Measurements from ENCODE around the gene TOX4.
A peak's percentile ranks its signal among the peaks of the same experiment; 100 is the strongest.

Gene TOX4

DNA sequence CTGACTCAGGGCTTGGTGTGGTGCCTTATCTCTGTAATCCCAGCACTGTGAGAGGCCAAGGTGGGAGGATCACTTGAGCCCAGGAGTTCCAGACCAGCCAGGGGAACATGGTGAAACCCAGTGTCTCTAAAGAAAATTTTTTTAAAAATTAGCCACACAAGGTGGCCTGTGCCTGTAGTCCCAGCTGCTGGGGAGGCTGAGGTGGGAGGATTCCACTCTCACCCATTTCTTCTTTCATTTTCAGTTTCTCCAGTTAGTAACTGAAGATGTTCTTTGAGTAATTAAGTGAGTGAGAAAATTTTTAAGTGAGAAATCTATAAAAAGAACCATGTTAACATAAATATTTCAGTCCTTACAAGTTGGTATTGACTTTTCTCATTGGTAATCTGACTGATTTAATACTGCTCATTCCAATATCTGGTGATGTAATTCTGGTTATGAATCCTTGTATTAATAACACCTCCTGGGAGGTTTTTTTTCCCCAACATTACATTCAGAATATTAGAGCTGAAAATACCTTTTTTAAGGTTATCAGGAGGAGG is 28.1 kb downstream of the TOX4 start:
- DNase-seq = peak; percentile 16

DNA sequence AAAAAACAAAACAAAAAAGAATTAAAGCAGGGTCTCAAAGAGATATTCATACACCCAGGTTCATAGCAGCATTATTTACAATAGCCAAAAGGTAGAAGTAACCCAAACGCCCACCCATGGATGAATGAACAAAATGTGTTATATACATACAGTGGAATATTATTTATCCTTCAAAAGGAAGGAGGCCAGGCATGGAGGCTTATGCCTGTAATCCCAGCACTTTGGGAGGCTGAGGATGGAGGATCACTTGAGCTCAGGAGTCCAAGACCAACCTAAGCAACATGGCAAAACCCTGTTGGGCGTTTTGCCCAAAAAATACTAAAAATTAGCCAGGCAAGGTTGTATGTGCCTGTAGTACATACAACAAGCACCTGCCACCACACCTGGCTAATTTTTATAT is 29.6 kb downstream of the TOX4 start:
- no peak for DNase-seq

GRCh38 chr14:21509432-21510143 is 32.6 kb downstream of the TOX4 start:
- no peak for DNase-seq

GRCh38 chr14:21510735-21511657 is 34.0 kb downstream of the TOX4 start, which contains the start of gene METTL3:
METTL3 (minus strand) TSS chr14:21511340; CDS start chr14:21511223, 117 bp downstream.
- DNase-seq = peak; percentile 90

- no peak for DNase-seq
Measured at GRCh38 chr14:21514341-21514740, 37.3 kb downstream of the TOX4 start.

GRCh38 chr14:21518725-21519124 is 41.7 kb downstream of the TOX4 start:
- DNase-seq = no peak

- no peak for DNase-seq
Measured at GRCh38 chr14:21520767-21521166, 43.8 kb downstream of the TOX4 start.

- DNase-seq = no peak
Measured at GRCh38 chr14:21521501-21521900, 44.5 kb downstream of the TOX4 start.

- no peak for DNase-seq
Measured at GRCh38 chr14:21523203-21523602, 46.2 kb downstream of the TOX4 start.

DNA sequence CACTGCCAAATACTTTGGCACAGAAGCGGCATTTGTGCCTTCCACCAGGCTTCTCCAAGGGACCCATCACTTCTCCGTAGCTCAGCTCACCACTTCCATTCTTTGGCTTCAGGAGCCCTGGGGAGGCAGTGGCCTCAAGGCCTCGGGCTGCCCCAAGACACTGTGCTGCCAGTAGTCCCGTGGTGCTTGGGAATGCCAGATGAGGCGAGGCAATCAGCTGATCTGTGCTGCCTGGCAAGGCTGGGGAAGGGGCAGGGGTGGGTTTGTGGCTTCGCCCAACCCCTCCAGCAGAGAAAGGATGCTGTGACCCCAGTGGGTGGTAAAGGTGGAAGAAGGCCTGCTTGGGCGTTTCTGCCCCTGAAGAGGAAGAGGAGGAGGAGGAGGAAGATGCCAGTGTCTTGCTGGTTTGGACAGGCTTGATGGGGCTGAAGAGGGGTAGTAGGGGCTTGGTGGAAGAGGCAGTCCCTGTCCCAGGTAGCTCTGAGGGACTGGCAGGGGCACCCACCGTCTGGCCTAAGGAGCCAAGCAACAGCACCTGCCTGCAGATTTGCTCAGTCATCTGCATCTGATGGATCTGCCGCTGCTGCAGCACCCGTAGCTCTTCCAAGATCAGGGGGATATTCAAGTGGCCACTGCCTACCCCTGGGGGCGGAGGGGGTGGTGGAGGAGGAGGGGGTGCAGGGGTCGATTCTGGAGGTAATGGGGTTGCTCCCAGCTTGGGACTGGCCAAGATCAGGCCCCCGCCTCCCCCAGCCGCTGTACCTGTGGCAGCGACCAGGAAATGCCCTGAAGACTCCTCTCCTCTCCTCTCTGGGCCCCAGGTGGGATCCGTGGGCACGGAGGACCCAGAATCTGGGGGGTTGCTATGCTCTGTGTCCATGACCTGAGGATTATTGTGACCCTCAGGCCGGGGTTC is 47.8 kb downstream of the TOX4 start:
- DNase-seq = no peak

- DNase-seq = no peak
Measured at GRCh38 chr14:21525571-21525961, 48.6 kb downstream of the TOX4 start.

GRCh38 chr14:21525962-21526671 is 49.1 kb downstream of the TOX4 start, which contains the start of gene SALL2:
SALL2 (minus strand) TSS chr14:21526346; CDS start chr14:21526127, 219 bp downstream.
- DNase-seq = peak; percentile 72

DNA sequence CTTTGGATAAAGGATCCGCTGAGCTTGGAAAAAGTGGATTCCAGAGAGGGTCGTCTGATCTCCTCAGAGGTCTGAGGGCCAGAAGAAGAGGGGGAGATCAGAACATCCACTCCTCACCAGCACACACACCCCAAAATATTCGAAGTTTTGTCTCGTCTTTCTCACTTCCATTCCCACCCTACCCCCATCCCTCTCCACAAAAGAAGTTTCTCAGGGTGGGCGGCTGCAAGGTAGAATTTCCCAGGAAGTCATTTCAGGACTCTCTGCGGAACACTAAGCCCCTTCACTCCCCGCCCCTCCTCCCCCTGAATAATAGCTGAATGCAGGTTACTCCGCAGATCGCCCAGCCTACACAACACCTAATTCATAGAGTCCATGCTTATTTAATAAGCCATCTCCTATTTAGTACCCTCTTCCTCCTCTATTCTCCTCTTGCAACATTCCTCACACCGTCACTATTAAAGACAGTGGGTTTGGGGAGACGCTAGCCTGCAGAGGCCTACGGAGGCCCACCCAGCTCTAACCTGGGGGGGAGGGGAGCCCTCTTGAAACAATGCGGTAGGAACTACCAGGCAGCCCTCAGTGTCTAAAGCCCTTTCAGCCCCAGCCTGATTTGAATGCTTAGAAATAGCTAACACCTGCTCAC is 49.8 kb downstream of the TOX4 start:
- DNase-seq = no peak

- DNase-seq = no peak
Measured at GRCh38 chr14:21527318-21527679, 50.3 kb downstream of the TOX4 start.

GRCh38 chr14:21528381-21529348 is 51.7 kb downstream of the TOX4 start:
- no peak for DNase-seq

GRCh38 chr14:21529515-21529914 is 52.5 kb downstream of the TOX4 start:
- no peak for DNase-seq

DNA sequence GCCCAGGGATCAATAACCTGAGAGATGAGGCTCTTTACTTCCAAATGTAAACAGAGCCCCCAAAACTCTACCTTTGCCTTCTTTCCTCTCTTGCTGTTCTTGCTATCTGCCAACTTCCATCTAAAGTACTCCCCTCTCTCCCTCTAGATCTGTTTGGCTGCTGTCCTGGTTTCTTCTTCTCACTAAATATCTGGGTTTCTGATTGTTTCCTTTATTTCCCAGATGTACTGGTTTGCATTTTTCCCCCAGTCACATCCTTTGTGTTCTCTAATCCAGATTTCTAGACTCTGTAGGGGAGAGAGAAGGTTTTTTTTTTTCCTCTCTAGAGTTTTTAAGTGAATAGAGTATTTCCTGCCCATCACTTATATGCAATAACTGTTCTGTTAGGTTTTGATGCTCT is 56.3 kb downstream of the TOX4 start:
- no peak for DNase-seq

GRCh38 chr14:21534576-21534975 is 57.6 kb downstream of the TOX4 start:
- no peak for DNase-seq

GRCh38 chr14:21535545-21536417 is 58.8 kb downstream of the TOX4 start:
- no peak for DNase-seq

Measured in stimulated activated CD4-positive, alpha-beta T cell treated with anti-CD3 and anti-CD28 coated beads, Interleukin-4, amount 100 ng/mL, for 1 hour (primary cell).